ENCODE measurements around the gene AP3S1. TPM values are rescaled to one million over a fixed set of nuclear protein-coding genes. Genes with fewer than 3 reads are reported as not detected.

Gene AP3S1
- total and polyA plus RNA-seq, 2 of the 13 experiments (the other 11 are each of a cell fraction or from before 2014, with no cell fraction given) = 50.5 to 85.9 TPM

- no peak overlapping the region for H3K4me2 ChIP-seq (ENCODE audit: low read depth, low read length)
- H3K9me3 ChIP-seq (ENCODE audit: low read length) = no peaks in the 10 kb centered on the region
- H3K9ac ChIP-seq (ENCODE audit: insufficient read depth, low read depth, low read length) = no peak overlapping the region
- FAIRE-seq (no peak), DNase-seq (ENCODE audit: low spot score) (no peak), ATAC-seq (no peak)
- H3K36me3 ChIP-seq (replicated peaks in 1 of 2; ENCODE audit: control insufficient read depth in 1 of 2, insufficient read depth in 2 of 2, low read length in 2 of 2) = peaks cover 0 to 11% of the 10 kb centered on the region in 2 experiments; a peak in 2 of 5 replicates
- ChIA-PET POLR2A (no interaction called here), CTCF (ENCODE audit: low intra/inter-chr PET ratio, low total read pairs) (no interaction called here)
- no peaks in the 10 kb centered on the region for H3K79me2 ChIP-seq (ENCODE audit: insufficient read depth, low read length)
- intact Hi-C loops (cut with micrococcal nuclease; ENCODE audit: unreplicated experiment) = no loop called here
- TF ChIP-seq ZNF260 (CRISPR knock-in tag; IDR thresholded peaks at IDR 0.05; ENCODE audit: borderline replicate concordance, low read depth) = no peak
- TF ChIP-seq HMGXB3 (CRISPR knock-in tag; IDR thresholded peaks at IDR 0.05; ENCODE audit: borderline replicate concordance) = no peak
- no peak for TF ChIP-seq ZNF619 (CRISPR knock-in tag; IDR thresholded peaks at IDR 0.05)
- TF ChIP-seq ZNF615 (CRISPR knock-in tag; IDR thresholded peaks at IDR 0.05; ENCODE audit: borderline replicate concordance) = no peak
- TF ChIP-seq ADNP (CRISPR knock-in tag; IDR thresholded peaks at IDR 0.05) = no peak
- no peak for TF ChIP-seq ZNF317 (CRISPR knock-in tag; IDR thresholded peaks at IDR 0.05)
- no peak for TF ChIP-seq ZNF280B (CRISPR knock-in tag; IDR thresholded peaks at IDR 0.05; ENCODE audit: borderline replicate concordance)
- no peak for TF ChIP-seq TOE1 (CRISPR knock-in tag; IDR thresholded peaks at IDR 0.05)
- no peak for TF ChIP-seq ZNF546 (CRISPR knock-in tag; conservative IDR thresholded peaks at IDR 0.05)
- no peak for TF ChIP-seq ZNF639 (CRISPR knock-in tag; conservative IDR thresholded peaks at IDR 0.05)
- no peak for TF ChIP-seq MBD4 (IDR thresholded peaks at IDR 0.05; ENCODE audit: borderline replicate concordance, low read length)
- no peak for TF ChIP-seq TEAD2 (CRISPR knock-in tag; IDR thresholded peaks at IDR 0.05)
- TF ChIP-seq RARA (CRISPR knock-in tag; IDR thresholded peaks at IDR 0.05) = no peak
- no peak for TF ChIP-seq ZNF17 (CRISPR knock-in tag; IDR thresholded peaks at IDR 0.05)
- 96% methylated on average over 3 of the region's 3 CpGs for WGBS (ENCODE audit: low lambda C conversion rate)
- no peak overlapping the region for H3K27ac ChIP-seq (ENCODE audit: extremely low read length, insufficient read depth, low read length)
- H3K4me1 ChIP-seq (ENCODE audit: insufficient read depth, low read length) = no peaks in the 10 kb centered on the region
- H4K20me1 ChIP-seq (ENCODE audit: insufficient read depth, low read length) = no peaks in the 10 kb centered on the region
- in situ Hi-C loops (cut with HindIII; ENCODE audit: extremely low pct_ligation_motif_present, low pct_unique_long_range_greater_than_20kb) = no loop called here
- no peak overlapping the region for H2AFZ ChIP-seq (ENCODE audit: low read length)
- BruUV-seq (replicated peaks) = no TSS peak
- H3K4me3 ChIP-seq (replicated peaks in 1 of 3; ENCODE audit: insufficient read depth in 1 of 3, low read depth in 2 of 3, low read length in 3 of 3) = no peak overlapping the region
- no peaks in the 10 kb centered on the region for H3K27me3 ChIP-seq (ENCODE audit: control insufficient read depth in 1 of 2, insufficient read depth in 2 of 2, low read length in 2 of 2)
These were observed 54.1 kb downstream of the AP3S1 start for GRCh38 chr5:115895821-115896220.

Measured in HepG2 (cell line).